Activated naive CD4-positive, alpha-beta T cell treated with anti-CD3 and anti-CD28 coated beads, Interleukin-2, amount 10 ng/mL, durations not matched to agents 7 days and 5 days (primary cell): Measurements from ENCODE around the gene JUND.

ENCODE experiments used
- CTCF ChIA-PET: fragments of 350-600 bp; sonication (Branson Sonifier 250); formaldehyde crosslinking; loops from one replicate; lab custom pipeline; 2021; ENCODE audit warnings: antibody characterized with exemption; lab: Charles Lee
- DNase-seq: peaks from one replicate; pipeline ENCODE4 v3.0.0-alpha.2; 2020
- H3K27ac Mint-ChIP-seq: one replicate; pipeline ENCODE4 v1.8.0; 2021; ENCODE audit warnings: mild to moderate bottlenecking, moderate library complexity, mixed read lengths
- H3K27me3 Mint-ChIP-seq: one replicate; pipeline ENCODE4 v1.8.0; 2021; ENCODE audit warnings: mild to moderate bottlenecking, mixed read lengths
- H3K36me3 Mint-ChIP-seq: one replicate; pipeline ENCODE4 v1.8.0; 2021; ENCODE audit warnings: mixed read lengths
- H3K4me1 Mint-ChIP-seq: one replicate; pipeline ENCODE4 v1.8.0; 2021; ENCODE audit warnings: mixed read lengths
- H3K4me3 Mint-ChIP-seq: one replicate; pipeline ENCODE4 v1.8.0; 2021; ENCODE audit warnings: mild to moderate bottlenecking, moderate library complexity, mixed read lengths
- H3K9me3 Mint-ChIP-seq: one replicate; pipeline ENCODE4 v1.8.0; 2021; ENCODE audit warnings: mixed read lengths

Gene JUND

DNA sequence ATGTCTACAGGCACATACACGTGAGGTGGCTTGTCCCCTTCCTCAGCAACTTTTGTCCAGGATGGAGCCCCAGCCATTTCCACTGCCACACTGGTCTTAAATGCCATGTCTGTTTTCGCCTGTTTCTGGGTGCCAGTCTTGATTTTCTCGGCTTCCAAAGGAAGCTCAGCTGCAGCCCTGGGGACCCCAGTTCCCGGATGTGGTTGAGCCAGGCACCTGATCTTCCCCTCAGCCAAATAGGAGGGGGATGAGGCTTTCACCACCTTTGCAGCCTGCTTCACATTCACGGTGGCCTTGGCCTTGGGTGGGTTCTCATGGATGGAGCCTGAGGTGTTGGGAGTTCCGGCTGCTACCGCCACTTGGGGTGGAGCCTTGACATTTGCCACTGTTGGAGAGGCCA is 15.8 kb downstream of the JUND start:
- no peak for DNase-seq
- CTCF ChIA-PET: interaction anchor here (0.6 kb wide), 1 partner anchor 52 kb away, joined by 3 read pairs; no protein-coding TSS in a partner anchor
- Mint-ChIP-seq H3K36me3 (peaks cover 18% of the 10 kb centered on the region), H3K4me1 (no peaks in the 10 kb centered on the region), H3K27me3 (no peaks in the 10 kb centered on the region), H3K27ac (no peak overlapping the region), H3K9me3 (no peaks in the 10 kb centered on the region), H3K4me3 (no peak overlapping the region)

GRCh38 chr19:18264971-18265540 is 16.4 kb downstream of the JUND start:
- CTCF ChIA-PET: interaction anchor here (0.6 kb wide), 1 partner anchor 52 kb away, joined by 3 read pairs; no protein-coding TSS in a partner anchor
- DNase-seq: no peak
- Mint-ChIP-seq H3K27me3 (no peaks in the 10 kb centered on the region), H3K4me3 (no peak overlapping the region), H3K9me3 (no peaks in the 10 kb centered on the region), H3K4me1 (no peaks in the 10 kb centered on the region), H3K27ac (no peak overlapping the region), H3K36me3 (peaks cover 18% of the 10 kb centered on the region)

- Mint-ChIP-seq H3K9me3 (no peaks in the 10 kb centered on the region), H3K4me3 (no peak overlapping the region), H3K36me3 (peaks cover 18% of the 10 kb centered on the region), H3K4me1 (no peaks in the 10 kb centered on the region), H3K27me3 (no peaks in the 10 kb centered on the region), H3K27ac (no peak overlapping the region)
- CTCF ChIA-PET: interaction anchor here (0.7 kb wide), 1 partner anchor 64 kb away, joined by 3 read pairs; no protein-coding TSS in a partner anchor
- DNase-seq: no peak
These were observed 17.1 kb downstream of the JUND start for GRCh38 chr19:18264137-18264854.

DNA sequence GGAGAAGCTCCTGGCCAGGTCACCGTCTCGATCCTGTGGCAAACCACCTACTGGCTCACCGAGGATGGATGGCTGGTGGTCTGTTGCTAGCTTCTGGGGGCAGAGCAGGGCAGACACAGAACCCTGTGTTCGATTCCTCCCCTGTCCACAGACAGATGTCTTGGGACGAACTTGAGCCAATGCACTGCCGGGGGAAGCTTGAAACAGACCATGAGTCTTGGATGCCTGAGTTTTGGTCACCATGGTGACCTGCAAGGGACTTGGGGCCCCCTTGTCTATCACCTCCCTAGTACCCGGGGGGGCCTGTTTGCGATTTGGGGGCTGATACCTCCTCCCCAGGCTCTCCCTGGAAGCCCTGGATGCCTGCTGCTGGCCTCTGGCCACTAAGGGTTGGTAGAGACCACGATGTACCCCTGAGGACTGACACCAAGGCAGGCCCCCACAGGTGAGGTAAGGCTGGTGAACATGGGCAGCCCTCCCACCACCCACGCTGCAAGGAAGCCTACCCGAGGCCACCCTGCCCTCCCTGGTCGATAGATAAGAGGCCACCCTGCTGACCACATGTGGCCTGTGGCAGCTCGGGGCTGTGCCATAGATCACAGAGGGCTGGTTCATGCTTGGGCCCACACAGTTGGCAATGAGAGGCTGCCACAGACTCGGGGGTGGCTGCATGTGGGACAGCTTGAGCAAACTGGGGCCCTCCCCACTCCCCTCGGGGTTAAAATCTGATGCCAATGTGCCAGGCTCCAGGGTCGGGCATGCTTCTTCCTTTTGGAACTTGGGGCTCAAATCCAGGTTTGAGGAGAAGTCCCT is 17.9 kb downstream of the JUND start:
- CTCF ChIA-PET: interaction anchor here (0.7 to 1.7 kb wide), 3 partner anchors 10 to 65 kb away, joined by 3 to 6 read pairs (median 4); no protein-coding TSS in a partner anchor
- no peaks in the 10 kb centered on the region for H3K27me3 Mint-ChIP-seq
- H3K4me3 Mint-ChIP-seq: no peak overlapping the region
- no peak overlapping the region for H3K27ac Mint-ChIP-seq
- H3K4me1 Mint-ChIP-seq: no peaks in the 10 kb centered on the region
- no peak for DNase-seq
- H3K36me3 Mint-ChIP-seq: peaks cover 15% of the 10 kb centered on the region
- no peaks in the 10 kb centered on the region for H3K9me3 Mint-ChIP-seq

DNA sequence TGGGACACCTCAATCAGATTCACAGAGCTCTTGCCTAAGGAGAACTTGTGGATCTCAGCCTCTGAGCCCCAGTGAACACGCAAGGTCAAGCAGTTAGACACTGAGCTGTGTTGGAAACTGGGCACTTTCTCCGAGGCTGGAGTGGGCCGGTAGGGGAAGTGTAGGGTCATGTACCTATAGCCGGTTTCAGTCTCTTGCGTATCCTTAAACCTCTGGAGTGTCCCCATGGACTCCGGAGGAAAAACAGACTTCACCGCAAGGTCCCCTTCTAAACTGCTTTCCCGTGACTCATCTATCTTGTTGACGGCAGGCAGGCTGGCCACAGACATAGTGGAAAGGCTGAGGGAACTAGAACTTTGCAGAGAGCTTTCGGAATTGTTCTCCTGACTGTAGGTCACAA is 18.5 kb downstream of the JUND start:
- H3K27me3 Mint-ChIP-seq: no peaks in the 10 kb centered on the region
- CTCF ChIA-PET: interaction anchor here (0.6 to 1.7 kb wide), 3 partner anchors 9 to 16 kb away, joined by 3 to 6 read pairs (median 4); no protein-coding TSS in a partner anchor

GRCh38 chr19:18262144-18262543 is 19.3 kb downstream of the JUND start:
- H3K4me3 Mint-ChIP-seq: no peak overlapping the region
- no peak overlapping the region for H3K27ac Mint-ChIP-seq
- H3K27me3 Mint-ChIP-seq: no peaks in the 10 kb centered on the region
- H3K4me1 Mint-ChIP-seq: no peaks in the 10 kb centered on the region
- no peaks in the 10 kb centered on the region for H3K9me3 Mint-ChIP-seq
- DNase-seq: no peak
- H3K36me3 Mint-ChIP-seq: peaks cover 8% of the 10 kb centered on the region
- CTCF ChIA-PET: interaction anchor here (0.6 to 1.7 kb wide), 4 partner anchors 8 to 64 kb away, joined by 3 to 6 read pairs (median 4); no protein-coding TSS in a partner anchor

More for the DNA sequence above, 18.5 kb downstream of the JUND start:
- H3K9me3 Mint-ChIP-seq: no peaks in the 10 kb centered on the region
- no peak overlapping the region for H3K27ac Mint-ChIP-seq
- DNase-seq: no peak
- H3K36me3 Mint-ChIP-seq: peaks cover 11% of the 10 kb centered on the region
- H3K4me1 Mint-ChIP-seq: no peaks in the 10 kb centered on the region
- H3K4me3 Mint-ChIP-seq: no peak overlapping the region

DNA sequence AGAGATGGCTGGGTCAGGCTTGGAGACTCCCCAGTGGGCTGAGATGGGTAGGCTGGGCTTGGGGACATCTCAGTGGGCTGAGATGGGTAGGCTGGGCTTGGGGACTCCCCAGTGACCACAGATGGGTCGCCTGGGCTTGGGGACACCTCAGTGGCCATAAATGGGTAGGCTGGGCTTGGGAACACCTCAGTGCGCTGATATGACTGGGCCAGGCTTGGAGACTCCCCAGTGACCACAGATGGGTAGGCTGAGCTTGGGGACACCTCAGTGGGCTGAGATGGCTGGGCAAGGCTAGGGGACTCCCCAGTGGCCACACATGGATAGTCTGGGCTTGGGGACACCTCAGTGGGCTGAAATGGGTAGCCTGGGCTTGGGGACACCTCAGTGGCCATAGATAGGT is 19.9 kb downstream of the JUND start:
- peaks cover 6% of the 10 kb centered on the region for H3K27me3 Mint-ChIP-seq
- H3K4me1 Mint-ChIP-seq: no peaks in the 10 kb centered on the region
- H3K9me3 Mint-ChIP-seq: no peaks in the 10 kb centered on the region
- CTCF ChIA-PET: interaction anchor here (0.9 to 1.4 kb wide), 3 partner anchors 10 to 64 kb away, joined by 3 to 6 read pairs (median 3); no protein-coding TSS in a partner anchor
- H3K36me3 Mint-ChIP-seq: peaks cover 6% of the 10 kb centered on the region
- H3K27ac Mint-ChIP-seq: no peak overlapping the region
- no peak overlapping the region for H3K4me3 Mint-ChIP-seq
- DNase-seq: no peak

GRCh38 chr19:18259893-18260292 is 21.5 kb downstream of the JUND start:
- H3K27ac Mint-ChIP-seq: no peak overlapping the region
- no peak overlapping the region for H3K4me3 Mint-ChIP-seq
- no peaks in the 10 kb centered on the region for H3K4me1 Mint-ChIP-seq
- peaks cover 19% of the 10 kb centered on the region for H3K27me3 Mint-ChIP-seq
- CTCF ChIA-PET: no interaction called here
- H3K9me3 Mint-ChIP-seq: no peaks in the 10 kb centered on the region
- H3K36me3 Mint-ChIP-seq: no peaks in the 10 kb centered on the region
- no peak for DNase-seq

DNA sequence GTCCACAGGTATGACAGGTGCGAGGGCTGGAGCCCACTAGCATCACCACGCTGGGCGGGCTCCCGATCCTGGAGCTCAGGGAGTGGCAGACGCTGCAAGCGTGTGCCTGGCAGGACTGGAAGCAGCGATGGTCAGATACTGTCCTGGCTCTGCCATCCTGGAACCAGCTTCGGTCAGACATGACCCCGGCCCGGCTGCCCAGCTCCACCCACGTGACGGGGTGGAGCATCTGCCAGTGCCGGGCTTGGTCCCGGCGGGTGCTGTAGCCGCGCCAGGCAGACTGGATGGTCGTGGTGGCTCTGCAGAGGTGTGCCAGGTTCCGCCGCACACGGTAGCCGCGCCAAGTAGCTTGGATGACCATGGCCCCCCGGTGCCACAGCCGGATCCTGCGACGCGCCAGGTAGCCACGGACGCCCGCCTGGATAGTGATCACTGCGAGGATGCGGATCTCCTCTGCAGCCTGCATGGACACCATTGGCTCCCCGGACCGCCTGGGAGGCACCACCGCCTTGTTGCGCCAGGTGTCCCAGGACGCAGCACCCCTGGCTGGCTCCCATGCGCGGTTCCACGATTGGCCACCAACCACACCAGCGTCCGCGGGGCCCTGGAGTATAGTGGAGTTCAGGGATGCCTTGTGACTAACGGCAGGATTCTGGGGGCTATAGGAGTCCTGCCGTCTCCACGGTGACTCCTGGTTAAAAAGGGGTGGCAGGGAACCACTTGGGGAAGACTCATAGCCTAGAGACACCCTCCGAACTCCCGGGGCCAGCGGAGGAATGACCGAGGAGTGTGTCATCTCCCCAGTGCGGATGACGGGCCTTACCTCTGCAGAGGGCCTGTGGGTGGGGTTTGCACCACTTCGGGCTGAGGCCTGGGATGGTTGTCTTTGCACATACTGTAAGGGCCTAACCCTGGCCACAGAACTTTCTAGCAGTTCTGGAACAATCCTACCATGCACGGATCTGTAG is 23.6 kb downstream of the JUND start:
- Mint-ChIP-seq H3K27me3 (peaks cover 40% of the 10 kb centered on the region), H3K27ac (no peak overlapping the region), H3K4me3 (no peak overlapping the region), H3K4me1 (peaks cover 2% of the 10 kb centered on the region), H3K36me3 (no peaks in the 10 kb centered on the region), H3K9me3 (no peaks in the 10 kb centered on the region)
- CTCF ChIA-PET: no interaction called here
- no peak for DNase-seq

DNA sequence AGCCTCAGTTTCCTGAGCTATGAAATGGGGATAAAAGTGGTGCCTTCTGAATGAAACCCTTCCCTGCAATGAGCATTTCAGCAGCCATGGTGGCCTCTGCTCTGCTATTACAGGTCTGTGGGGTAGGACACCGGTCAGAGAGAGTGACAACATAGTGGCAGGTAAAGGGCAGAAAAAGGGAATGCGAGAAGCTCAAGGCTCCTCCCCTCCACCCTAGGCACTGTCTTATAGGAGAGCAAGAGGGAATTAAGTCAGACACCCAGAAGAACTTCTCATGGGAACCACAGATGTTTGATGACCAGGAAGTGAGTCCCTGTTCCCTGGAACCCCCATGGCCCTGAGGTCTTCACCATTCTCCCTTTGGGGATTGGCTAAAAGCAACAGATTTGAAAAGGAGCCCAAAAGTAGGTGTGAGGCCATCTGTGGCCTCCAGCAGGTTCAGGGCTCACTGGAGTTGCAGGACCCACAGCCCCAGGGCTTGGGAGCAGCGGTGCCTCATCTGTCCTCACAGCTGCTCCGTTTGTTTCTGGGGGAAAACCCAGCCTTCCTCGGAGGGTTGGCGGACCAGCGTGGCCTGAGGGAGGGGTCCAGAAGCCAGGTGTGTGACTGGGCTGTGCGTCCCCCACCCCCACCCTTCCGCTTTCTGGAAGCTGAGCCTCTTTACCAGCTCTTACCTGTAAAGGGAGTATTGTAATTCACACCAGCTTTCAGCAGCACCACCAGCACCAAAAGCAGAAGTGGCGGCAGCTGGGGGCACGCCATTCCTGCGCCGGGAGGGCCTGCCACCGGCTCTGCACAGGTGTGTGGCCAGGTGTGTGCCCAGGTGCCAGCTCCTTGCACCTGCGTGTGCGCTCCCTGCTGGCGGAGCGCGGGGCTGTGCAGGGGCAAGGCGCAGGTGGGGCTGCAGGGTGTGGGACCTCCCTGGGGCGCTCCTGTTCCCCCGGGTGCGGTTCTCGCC is 26.6 kb downstream of the JUND start:
- H3K27me3 Mint-ChIP-seq: peaks cover 58% of the 10 kb centered on the region
- no peaks in the 10 kb centered on the region for H3K36me3 Mint-ChIP-seq
- peaks cover 5% of the 10 kb centered on the region for H3K4me1 Mint-ChIP-seq
- no peak overlapping the region for H3K4me3 Mint-ChIP-seq
- CTCF ChIA-PET: interaction anchor here (0.8 to 9.1 kb wide), 8 partner anchors 8 to 74 kb away, joined by 3 to 134 read pairs (median 5); partner anchors contain the start of genes MPV17L2 and RAB3A
- no peak overlapping the region for H3K27ac Mint-ChIP-seq
- no peak for DNase-seq
- no peaks in the 10 kb centered on the region for H3K9me3 Mint-ChIP-seq

DNA sequence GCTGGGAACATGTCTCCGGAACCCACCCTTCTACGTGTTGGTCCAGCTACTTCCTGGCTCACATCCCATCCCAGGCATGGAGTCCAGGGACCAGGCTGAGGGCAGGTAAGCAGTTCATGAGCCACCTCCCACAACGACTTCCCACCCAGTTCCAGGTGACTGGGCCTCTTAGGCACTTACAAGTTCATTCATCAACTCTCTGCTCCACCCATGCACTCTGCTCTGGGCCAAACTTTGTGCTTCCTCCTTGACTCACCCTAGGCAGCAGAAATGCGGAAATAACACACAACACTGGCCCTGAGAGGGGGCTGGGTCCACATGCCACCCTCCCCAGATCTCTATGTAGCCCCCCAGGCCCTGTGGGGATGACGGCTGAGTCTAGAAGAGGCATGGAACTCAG is 27.7 kb downstream of the JUND start:
- DNase-seq: no peak
- CTCF ChIA-PET: interaction anchor here (1.2 to 9.1 kb wide), 7 partner anchors 9 to 75 kb away, joined by 3 to 134 read pairs (median 6); partner anchors contain the start of gene RAB3A
- no peak overlapping the region for H3K27ac Mint-ChIP-seq
- H3K4me1 Mint-ChIP-seq: peaks cover 5% of the 10 kb centered on the region
- no peak overlapping the region for H3K4me3 Mint-ChIP-seq
- H3K27me3 Mint-ChIP-seq: peaks cover 61% of the 10 kb centered on the region
- no peaks in the 10 kb centered on the region for H3K36me3 Mint-ChIP-seq
- H3K9me3 Mint-ChIP-seq: no peaks in the 10 kb centered on the region

GRCh38 chr19:18253130-18253529 is 28.3 kb downstream of the JUND start:
- CTCF ChIA-PET: interaction anchor here (0.8 to 9.1 kb wide), 10 partner anchors 10 to 112 kb away, joined by 3 to 134 read pairs (median 6); partner anchors contain the start of genes MPV17L2 and RAB3A
- no peaks in the 10 kb centered on the region for H3K9me3 Mint-ChIP-seq
- H3K27ac Mint-ChIP-seq: no peak overlapping the region
- DNase-seq: no peak
- no peak overlapping the region for H3K4me3 Mint-ChIP-seq
- H3K27me3 Mint-ChIP-seq: peaks cover 65% of the 10 kb centered on the region
- H3K4me1 Mint-ChIP-seq: peaks cover 5% of the 10 kb centered on the region
- H3K36me3 Mint-ChIP-seq: no peaks in the 10 kb centered on the region
